GM12801 (cell line): ENCODE results near the gene NRROS.

Source experiments
- TF ChIP-seq, protein P1 (sequence below): IDR thresholded peaks from one replicate; pipeline ENCODE4 v1.5.1; 2011; ENCODE audit warnings: control low read depth; ENCODE audit not compliant: insufficient read length; ENCODE audit errors: extremely low read depth

The NRROS gene

DNA sequence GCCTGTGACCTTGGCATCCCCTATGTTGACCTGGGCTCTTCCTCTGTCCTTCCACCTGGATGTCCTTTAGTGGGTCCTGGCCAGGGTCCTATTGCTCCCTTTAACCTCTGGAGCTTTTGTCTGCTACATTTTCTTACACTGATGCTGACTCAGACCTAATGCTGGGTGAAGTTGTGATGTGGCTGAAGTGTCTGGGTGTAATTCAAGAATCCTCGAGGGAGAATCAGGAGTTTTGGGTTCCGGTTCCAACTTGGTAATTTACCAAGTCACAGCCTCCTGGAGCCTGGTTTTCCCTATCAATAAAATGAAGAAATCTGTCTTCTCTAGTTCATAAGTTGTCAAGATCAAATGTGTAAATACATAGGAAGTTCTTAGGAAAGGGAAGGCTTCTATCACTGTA, 46.9 kb downstream of the NRROS start:
- TF ChIP-seq, protein P1, sequence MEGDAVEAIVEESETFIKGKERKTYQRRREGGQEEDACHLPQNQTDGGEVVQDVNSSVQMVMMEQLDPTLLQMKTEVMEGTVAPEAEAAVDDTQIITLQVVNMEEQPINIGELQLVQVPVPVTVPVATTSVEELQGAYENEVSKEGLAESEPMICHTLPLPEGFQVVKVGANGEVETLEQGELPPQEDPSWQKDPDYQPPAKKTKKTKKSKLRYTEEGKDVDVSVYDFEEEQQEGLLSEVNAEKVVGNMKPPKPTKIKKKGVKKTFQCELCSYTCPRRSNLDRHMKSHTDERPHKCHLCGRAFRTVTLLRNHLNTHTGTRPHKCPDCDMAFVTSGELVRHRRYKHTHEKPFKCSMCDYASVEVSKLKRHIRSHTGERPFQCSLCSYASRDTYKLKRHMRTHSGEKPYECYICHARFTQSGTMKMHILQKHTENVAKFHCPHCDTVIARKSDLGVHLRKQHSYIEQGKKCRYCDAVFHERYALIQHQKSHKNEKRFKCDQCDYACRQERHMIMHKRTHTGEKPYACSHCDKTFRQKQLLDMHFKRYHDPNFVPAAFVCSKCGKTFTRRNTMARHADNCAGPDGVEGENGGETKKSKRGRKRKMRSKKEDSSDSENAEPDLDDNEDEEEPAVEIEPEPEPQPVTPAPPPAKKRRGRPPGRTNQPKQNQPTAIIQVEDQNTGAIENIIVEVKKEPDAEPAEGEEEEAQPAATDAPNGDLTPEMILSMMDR = no peak

- TF ChIP-seq, protein P1 = no peak
These were observed 48.9 kb downstream of the NRROS start for GRCh38 chr3:196688349-196688748.

DNA sequence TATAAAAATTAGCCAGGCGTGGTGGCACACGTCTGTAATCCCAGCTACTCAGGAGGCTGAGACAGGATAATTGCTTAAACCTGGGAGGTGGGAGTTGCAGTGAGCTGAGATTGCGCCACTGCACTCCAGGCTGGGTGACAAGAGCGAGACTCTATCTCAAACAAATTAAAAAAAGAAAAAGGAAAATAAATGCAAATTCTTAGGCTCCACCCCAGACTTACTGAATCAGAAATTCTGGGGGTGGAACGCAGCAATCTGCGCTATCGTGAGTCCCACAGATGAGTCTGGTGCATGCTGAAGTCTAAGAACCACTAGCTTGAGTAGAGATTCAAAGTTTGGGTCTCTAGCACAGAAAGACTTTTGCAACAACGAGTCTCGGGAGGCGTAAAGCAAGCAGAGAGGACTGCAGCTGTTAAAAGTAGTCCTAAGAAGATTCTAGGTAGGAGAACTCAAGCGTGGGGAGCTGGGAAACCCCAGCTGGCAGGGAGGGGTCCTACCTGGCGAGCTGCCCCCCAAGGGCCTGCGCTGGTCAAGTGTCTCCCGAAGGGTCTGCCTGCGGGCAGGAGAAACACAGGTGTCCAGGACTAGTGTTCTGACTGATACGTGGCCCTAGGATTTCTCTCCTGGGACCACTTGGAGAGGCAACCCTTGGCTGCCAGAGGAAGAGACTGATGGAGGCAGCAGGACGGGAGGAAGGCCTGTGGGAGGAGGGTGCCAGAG, 50.6 kb downstream of the NRROS start:
- TF ChIP-seq, protein P1 = no peak

- TF ChIP-seq, protein P1 = no peak
These were observed 51.9 kb downstream of the NRROS start for GRCh38 chr3:196691386-196691785.

DNA sequence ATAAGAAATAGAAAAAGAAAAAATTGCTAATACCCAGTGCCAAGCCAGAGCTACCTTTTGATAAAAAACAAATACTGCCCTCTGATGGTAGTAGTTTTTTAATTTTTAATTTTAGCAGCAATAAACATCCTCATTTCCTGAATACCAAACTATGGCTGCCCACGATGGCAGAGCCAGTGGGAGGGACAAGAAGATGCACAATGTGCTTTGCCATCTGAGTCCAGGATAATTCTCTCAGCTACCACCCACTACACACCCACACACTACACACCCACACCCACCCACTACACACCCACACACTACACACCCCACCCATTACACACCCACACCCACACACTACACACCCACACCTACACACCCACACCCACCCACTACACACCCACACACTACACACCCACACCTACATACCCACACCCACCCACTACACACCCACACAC, 54.7 kb downstream of the NRROS start:
- TF ChIP-seq, protein P1 = no peak

DNA sequence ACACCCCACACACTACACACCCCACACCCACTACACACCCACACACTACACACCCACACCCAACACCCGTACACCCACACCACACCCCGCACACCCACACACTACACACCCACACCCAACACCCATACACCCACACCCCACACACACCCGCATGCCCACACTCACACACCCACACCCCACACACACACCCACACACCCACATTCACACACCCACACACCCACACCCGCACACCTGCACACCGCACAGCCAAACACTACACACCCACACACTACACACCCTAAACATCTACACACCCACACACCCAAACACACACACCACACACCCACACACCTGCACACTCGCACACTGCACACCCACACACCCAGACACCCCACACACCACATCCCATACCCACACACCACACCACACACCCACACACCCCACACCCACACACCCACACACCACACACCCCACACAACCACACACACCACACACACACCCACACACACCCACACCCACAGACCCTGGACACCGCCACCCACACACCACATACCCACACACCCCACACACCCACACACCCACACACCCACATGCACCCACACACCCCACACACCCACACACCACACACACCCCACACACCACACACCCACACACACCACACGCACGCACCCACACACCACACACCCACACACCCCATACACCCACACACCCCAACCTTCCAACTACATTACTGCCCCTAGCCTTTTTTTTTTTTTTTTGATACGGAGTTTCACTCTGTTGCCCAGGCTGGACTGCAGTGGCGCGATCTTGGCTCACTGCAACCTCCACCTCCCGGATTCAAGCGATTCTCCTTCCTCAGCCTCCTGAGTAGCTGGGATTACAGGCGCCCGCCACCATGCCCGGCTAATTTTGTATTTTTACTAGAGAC, 55.7 kb downstream of the NRROS start:
- TF ChIP-seq, protein P1 = no peak

GRCh38 chr3:196695849-196696226, 56.3 kb downstream of the NRROS start:
- TF ChIP-seq, protein P1 = no peak
